GM19043 (cell line): ENCODE data around the gene ATAT1.
"Not testable (repeated sequence)": the region's sequence is repeated elsewhere in the genome, so short reads cannot be mapped to it uniquely, and the experiment has no call there.

ENCODE experiments used
- ATAC-seq: cut with Tn5 transposase; IDR thresholded peaks from one replicate; pipeline ENCODE4 v1.9.1; 2021; ENCODE audit warnings: low read depth; ENCODE audit not compliant: unreplicated experiment

The ATAT1 gene

GRCh38 chr6:30626484-30627366, at the start of gene ATAT1:
Gene ATAT1, plus strand, starts transcription at chr6:30626874.
- peak; percentile 74 for ATAC-seq

DNA sequence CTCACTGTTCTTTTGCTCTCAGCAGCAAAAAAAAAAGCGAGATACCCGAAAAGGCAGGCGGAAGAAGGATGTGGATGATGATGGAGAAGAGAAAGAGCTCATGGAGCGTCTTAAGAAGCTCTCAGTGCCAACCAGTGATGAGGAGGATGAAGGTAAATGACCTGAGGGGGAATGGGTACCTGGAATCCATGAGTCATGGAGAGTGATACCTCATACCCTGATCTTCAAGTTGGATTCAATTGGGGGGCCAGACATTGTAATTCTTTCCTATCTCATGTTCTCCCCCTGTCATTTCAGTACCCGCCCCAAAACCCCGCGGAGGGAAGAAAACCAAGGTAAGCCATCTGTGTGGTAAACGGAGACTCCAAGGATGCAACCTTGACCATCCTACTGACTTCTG, 48.6 kb upstream of the ATAT1 start:
- no peak for ATAC-seq

DNA sequence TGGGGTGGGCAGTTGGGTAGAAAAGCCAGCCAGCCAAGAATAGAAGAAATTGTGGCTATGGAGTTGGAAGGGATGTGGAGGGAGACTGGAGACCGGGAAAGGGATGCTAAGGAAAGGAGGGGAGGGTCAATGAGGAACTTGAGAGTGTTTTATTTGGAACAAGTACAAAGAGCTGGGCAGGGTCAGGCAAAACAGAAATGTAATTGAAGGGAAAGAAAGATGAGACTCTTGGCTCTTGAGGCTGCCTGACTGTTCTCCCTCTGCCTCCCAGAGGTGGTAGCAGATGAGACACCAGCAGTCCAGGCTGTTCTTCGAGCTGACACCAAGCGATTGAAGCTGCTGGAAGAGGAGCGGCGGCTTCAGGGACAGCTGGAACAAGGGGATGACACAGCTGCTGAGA, 42.8 kb upstream of the ATAT1 start:
- ATAC-seq: no peak

DNA sequence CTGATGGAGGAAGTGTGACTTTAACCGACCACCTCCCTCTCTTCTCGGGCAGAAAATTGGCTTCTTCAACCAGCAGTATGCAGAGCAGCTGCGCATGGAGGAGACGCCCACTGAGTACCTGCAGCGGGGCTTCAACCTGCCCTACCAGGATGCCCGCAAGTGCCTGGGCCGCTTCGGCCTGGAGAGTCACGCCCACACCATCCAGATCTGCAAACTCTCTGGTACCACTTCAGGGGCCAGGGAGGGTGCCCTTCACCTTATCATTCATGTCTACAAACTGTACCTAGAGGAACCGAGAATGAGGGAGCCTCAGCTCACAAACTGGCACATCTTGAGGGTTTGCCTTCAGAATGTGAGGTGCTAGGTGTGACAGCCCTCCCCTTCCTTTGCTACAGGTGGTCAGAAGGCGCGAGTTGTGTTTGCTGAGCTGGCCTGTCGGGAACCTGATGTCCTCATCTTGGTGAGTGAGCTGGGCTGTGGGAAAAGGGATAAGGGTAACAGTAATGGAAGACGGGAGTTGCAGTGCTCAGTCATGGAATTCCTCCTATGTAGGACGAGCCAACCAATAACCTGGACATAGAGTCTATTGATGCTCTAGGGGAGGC, 36.8 kb upstream of the ATAT1 start:
- ATAC-seq: no peak

GRCh38 chr6:30590509-30590908, 36.2 kb upstream of the ATAT1 start:
- ATAC-seq: no peak

DNA sequence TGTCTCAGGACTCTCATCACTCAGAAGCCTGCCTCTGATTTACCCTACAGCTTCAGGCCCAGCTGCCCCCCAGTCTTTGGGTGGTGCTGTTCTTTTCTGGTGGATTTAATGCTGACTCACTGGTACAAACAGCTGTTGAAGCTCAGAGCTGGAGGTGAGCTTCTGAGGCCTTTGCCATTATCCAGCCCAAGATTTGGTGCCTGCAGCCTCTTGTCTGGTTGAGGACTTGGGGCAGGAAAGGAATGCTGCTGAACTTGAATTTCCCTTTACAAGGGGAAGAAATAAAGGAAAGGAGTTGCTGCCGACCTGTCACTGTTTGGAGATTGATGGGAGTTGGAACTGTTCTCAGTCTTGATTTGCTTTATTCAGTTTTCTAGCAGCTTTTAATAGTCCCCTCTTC, 35.7 kb upstream of the ATAT1 start:
- ATAC-seq: no peak

GRCh38 chr6:30592287-30592686, 34.4 kb upstream of the ATAT1 start:
- no peak for ATAC-seq

GRCh38 chr6:30597315-30598144, 29.1 kb upstream of the ATAT1 start:
- ATAC-seq: not testable (repeated sequence)

GRCh38 chr6:30598912-30599624, 27.6 kb upstream of the ATAT1 start:
- no peak for ATAC-seq

DNA sequence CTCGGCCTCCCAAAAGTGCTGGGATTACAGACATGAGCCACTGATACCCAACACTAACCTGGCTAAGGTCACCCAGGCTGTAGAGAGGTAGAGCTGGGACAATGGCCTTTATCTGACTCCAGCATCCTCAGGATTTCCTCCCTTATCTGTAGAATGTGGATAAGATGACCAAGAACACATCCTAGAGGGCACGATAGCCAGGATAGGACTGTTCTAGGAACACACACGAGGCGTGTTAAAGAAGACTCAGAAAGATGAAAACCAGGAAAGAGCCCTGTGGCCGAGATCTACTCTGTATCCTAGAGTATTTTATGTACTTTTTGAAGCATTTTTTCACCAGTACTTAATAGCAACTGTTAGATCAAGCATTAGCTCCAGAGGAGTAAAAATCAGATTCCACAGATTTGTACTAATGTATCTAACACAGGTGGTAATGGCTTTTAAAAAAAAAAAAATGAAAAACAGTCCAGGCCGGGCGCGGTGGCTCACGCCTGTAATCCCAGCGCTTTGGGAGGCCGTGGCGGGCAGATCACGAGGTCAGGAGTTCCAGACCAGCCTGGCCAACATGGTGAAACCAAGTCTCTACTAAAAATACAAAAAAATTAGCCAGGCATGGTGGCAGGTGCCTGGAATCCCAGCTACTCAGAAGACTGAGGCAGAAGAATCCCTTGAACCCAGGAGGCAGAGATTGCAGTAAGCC, 26.9 kb upstream of the ATAT1 start:
- no peak for ATAC-seq

- no peak for ATAC-seq
These were observed 26.2 kb upstream of the ATAT1 start for GRCh38 chr6:30600451-30600961.

- ATAC-seq: no peak
These were observed 25.2 kb upstream of the ATAT1 start for GRCh38 chr6:30601436-30601814.

DNA sequence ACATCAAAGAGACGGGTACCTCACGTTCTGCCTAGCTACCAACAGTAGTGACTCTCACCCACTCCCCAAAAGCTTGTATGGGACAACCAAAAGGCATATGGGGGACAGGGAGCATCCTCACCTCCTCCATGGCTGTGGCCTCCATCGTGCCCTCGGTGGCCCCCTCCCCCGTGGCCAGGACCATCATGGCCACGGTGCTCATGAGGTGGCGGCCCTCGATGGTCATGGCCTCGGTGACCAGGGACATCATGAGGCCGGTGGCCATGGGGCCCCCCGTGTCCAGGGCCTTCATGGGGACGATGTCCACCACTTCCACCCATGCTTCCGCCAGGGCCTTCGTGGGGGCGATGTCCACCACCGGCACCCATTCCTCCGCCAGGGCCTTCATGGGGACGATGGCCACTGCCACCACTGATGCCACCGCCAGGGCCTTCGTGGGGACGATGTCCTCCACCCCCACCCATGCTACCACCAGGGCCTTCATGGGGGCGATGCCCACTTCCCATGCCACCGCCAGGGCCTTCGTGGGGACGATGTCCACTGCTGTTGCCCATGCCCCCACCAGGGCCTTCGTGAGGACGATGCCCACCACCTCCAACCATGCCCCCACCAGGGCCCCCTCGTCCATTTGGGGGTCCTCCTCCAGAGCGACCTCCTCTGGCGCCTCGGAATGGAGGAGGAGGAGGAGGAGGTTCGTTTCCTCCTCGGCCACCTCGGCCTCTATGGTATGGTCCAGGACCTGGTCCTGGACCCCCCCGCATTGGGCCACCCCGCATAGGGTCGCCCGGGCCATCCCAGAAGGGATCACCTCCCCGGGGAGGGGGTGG, 24.6 kb upstream of the ATAT1 start:
- ATAC-seq: no peak

- no peak for ATAC-seq
These were observed 22.7 kb upstream of the ATAT1 start for GRCh38 chr6:30603961-30604360.

DNA sequence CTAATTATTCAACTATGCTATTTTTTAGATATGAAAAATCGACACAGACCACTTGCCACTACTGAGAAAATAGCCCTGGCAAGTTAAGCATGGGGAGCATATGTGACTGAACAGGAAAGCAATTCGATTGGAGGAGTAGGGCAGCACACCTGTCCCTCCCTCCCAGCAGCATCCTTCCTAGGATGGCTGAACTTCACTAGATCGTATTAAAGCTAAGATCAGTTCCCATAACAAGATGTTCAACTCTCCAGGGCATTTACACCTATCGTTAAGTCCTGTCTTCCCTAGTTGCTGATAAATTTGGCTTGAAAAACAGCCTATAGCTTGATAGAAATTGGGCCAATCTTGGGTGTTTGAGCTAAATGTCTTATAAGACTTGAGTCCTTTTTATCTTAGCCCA, 16.6 kb upstream of the ATAT1 start:
- no peak for ATAC-seq

- ATAC-seq: no peak
These were observed 15.4 kb upstream of the ATAT1 start for GRCh38 chr6:30611150-30611855.

DNA sequence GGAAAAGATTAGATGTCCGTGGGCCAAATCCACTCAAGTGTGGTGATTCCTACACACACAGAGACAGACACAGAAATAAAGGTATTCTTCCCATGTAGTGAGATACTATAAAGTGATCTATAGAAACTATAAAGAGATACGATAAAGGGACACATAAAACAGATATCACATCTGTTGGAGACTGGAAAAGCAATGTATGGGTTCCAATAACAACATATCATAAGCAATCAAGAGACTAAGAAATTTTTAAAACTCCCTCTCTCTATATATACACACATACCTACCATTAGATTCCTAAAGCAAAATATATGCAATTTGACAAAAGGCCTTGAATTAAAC, 14.8 kb upstream of the ATAT1 start:
- no peak for ATAC-seq

GRCh38 chr6:30612213-30612612, 14.5 kb upstream of the ATAT1 start:
- ATAC-seq: no peak
